ENCODE measurements around the gene USP21. TPM values are rescaled to one million over a fixed set of nuclear protein-coding genes. Genes with fewer than 3 reads are reported as not detected.

The USP21 gene
- polyA plus RNA-seq, 1 of the 3 experiments (the other 2 are of a cell fraction), result 26.8 TPM

DNA sequence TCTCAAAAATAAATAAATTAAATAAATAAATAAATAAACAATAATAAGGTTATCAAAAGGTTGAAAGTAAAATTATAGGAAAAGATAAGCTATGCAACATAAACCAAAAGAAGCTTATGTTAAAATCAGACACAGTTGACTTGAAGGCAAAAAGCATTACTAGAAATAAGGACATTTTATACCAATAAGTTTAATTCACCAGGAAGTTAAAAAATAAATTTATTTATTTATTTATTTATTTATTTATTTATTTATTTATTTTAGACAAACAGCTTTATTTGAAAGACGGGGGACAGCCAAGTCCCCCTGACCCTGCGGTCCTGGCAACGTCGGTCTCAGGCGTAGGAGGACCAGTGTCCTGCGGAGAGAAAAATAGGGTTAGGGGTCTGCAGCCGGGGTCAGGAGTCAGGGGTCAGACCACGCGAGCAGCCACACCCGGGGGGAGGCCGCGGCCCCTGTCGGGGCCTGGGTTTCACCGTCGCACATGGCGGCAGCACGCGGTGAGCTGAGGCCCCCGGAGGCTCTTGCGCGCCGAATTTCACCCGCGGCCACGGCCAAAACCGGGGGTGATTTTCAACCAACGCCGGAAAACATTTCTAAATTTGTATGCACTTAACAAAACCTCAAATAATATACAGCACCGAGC, 18.4 kb upstream of the USP21 start:
- H3F3A ChIP-seq (replicated peaks; ENCODE audit: insufficient read depth), result peaks cover 9% of the 10 kb centered on the region
- H3K9me2 ChIP-seq, result no peaks in the 10 kb centered on the region
- no peak overlapping the region for H3K27ac ChIP-seq (ENCODE audit: low read depth in 2 of 2, low read length in 1 of 2)
- H3K36me3 ChIP-seq (replicated peaks in 1 of 2; ENCODE audit: control insufficient read depth in 1 of 2, insufficient read depth in 2 of 2, low read length in 1 of 2), result no peaks in the 10 kb centered on the region
- ChIA-PET POLR2A (interaction anchor here (0.8 kb wide), 1 partner anchor 19 kb away, joined by 5 read pairs; no protein-coding TSS in a partner anchor), CTCF (interaction anchor here (0.9 to 1.3 kb wide), 6 partner anchors 11 to 53 kb away, joined by 3 to 5 read pairs (median 4); partner anchors contain the start of genes PPOX and UFC1)
- H3K4me3 ChIP-seq (ENCODE audit: low read depth in 2 of 2, low read length in 1 of 2), result no peak overlapping the region
- H3K79me2 ChIP-seq (ENCODE audit: insufficient read depth), result no peaks in the 10 kb centered on the region
- TF ChIP-seq, protein P1, sequence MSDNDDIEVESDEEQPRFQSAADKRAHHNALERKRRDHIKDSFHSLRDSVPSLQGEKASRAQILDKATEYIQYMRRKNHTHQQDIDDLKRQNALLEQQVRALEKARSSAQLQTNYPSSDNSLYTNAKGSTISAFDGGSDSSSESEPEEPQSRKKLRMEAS (IDR thresholded peaks at IDR 0.05; ENCODE audit: low read depth), result no peak
- no peak for TF ChIP-seq MXI1 (IDR thresholded peaks at IDR 0.05; ENCODE audit: low read depth, low read length)
- TF ChIP-seq SIN3A (IDR thresholded peaks at IDR 0.05; ENCODE audit: borderline replicate concordance, low read depth, low read length), result no peak
- no peak for TF ChIP-seq MEF2A (IDR thresholded peaks at IDR 0.05; ENCODE audit: borderline replicate concordance, low read depth)
- TF ChIP-seq TCF12 (IDR thresholded peaks at IDR 0.05), result no peak
- no peak for TF ChIP-seq GABPA (IDR thresholded peaks at IDR 0.05; ENCODE audit: low read depth)
- TF ChIP-seq YY1 (IDR thresholded peaks at IDR 0.05; ENCODE audit: low read depth), result no peak
- TF ChIP-seq RAD21 (IDR thresholded peaks at IDR 0.05; ENCODE audit: low read length), result no peak
- no peak for DNase-seq
- no peaks in the 10 kb centered on the region for H3K9me3 ChIP-seq
- no peaks in the 10 kb centered on the region for H3K27me3 ChIP-seq (ENCODE audit: insufficient read depth)
- H4K20me1 ChIP-seq (ENCODE audit: insufficient read depth), result no peaks in the 10 kb centered on the region
- H3K4me1 ChIP-seq (ENCODE audit: control insufficient read depth in 1 of 2, insufficient read depth in 2 of 2, low read depth in 1 of 2, low read length in 1 of 2), result no peaks in the 10 kb centered on the region
- H3K4me2 ChIP-seq, result no peak overlapping the region
- no peak overlapping the region for H3K9ac ChIP-seq
- no peak overlapping the region for H2AFZ ChIP-seq (ENCODE audit: low read depth)
- 97% methylated on average over 19 of the region's 29 CpGs for WGBS (ENCODE audit: low lambda C conversion rate)

DNA sequence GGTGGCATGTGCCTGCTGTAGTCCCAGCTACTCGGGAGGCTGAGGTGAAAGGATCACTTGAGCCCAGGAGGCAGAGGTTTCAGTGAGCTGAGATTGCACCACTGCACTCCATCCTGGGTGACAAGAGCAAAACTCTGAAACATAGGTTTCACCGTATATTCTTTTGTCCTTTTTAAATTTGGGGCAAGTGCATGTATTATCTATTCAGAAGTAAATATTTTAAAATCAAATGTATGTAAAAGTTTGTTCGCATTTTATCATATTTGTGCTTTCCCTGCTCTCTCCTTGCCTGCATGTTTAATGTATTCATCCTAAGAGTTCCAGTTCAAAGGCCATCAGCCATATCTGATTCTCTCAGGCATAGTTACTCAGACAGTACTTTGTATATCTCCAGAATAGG, 13.5 kb upstream of the USP21 start:
- Histone ChIP-seq H3K36me3 (replicated peaks in 1 of 2; ENCODE audit: control insufficient read depth in 1 of 2, insufficient read depth in 2 of 2, low read length in 1 of 2) (no peaks in the 10 kb centered on the region), H3K79me2 (ENCODE audit: insufficient read depth) (no peaks in the 10 kb centered on the region), H3F3A (replicated peaks; ENCODE audit: insufficient read depth) (no peaks in the 10 kb centered on the region), H3K4me3 (ENCODE audit: low read depth in 2 of 2, low read length in 1 of 2) (no peak overlapping the region), H3K9me3 (no peaks in the 10 kb centered on the region), H3K27ac (ENCODE audit: low read depth in 2 of 2, low read length in 1 of 2) (no peak overlapping the region), H3K9ac (no peak overlapping the region), H3K4me2 (no peak overlapping the region), H3K4me1 (ENCODE audit: control insufficient read depth in 1 of 2, insufficient read depth in 2 of 2, low read depth in 1 of 2, low read length in 1 of 2) (no peaks in the 10 kb centered on the region), H2AFZ (ENCODE audit: low read depth) (no peak overlapping the region), H3K27me3 (ENCODE audit: insufficient read depth) (no peaks in the 10 kb centered on the region), H3K9me2 (no peaks in the 10 kb centered on the region), H4K20me1 (ENCODE audit: insufficient read depth) (no peaks in the 10 kb centered on the region)
- TF ChIP-seq, protein P2, sequence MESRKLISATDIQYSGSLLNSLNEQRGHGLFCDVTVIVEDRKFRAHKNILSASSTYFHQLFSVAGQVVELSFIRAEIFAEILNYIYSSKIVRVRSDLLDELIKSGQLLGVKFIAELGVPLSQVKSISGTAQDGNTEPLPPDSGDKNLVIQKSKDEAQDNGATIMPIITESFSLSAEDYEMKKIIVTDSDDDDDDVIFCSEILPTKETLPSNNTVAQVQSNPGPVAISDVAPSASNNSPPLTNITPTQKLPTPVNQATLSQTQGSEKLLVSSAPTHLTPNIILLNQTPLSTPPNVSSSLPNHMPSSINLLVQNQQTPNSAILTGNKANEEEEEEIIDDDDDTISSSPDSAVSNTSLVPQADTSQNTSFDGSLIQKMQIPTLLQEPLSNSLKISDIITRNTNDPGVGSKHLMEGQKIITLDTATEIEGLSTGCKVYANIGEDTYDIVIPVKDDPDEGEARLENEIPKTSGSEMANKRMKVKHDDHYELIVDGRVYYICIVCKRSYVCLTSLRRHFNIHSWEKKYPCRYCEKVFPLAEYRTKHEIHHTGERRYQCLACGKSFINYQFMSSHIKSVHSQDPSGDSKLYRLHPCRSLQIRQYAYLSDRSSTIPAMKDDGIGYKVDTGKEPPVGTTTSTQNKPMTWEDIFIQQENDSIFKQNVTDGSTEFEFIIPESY (IDR thresholded peaks at IDR 0.05; ENCODE audit: borderline replicate concordance, low read depth), result no peak
- TF ChIP-seq, protein P3, sequence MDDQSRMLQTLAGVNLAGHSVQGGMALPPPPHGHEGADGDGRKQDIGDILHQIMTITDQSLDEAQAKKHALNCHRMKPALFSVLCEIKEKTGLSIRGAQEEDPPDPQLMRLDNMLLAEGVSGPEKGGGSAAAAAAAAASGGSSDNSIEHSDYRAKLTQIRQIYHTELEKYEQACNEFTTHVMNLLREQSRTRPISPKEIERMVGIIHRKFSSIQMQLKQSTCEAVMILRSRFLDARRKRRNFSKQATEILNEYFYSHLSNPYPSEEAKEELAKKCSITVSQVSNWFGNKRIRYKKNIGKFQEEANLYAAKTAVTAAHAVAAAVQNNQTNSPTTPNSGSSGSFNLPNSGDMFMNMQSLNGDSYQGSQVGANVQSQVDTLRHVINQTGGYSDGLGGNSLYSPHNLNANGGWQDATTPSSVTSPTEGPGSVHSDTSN (IDR thresholded peaks at IDR 0.05), result no peak
- TF ChIP-seq SMC3 (IDR thresholded peaks at IDR 0.05; ENCODE audit: low read depth, low read length) (no peak), NFIC (IDR thresholded peaks at IDR 0.05; ENCODE audit: borderline replicate concordance) (no peak), RCOR1 (IDR thresholded peaks at IDR 0.05; ENCODE audit: low read length) (no peak), ELF1 (IDR thresholded peaks at IDR 0.05) (no peak), FOSL2 (IDR thresholded peaks at IDR 0.05; ENCODE audit: borderline replicate concordance, low read depth) (no peak), JUND (IDR thresholded peaks at IDR 0.05) (no peak), CHD2 (IDR thresholded peaks at IDR 0.05; ENCODE audit: low read length, partially characterized antibody) (no peak), EZH2phosphoT487 (IDR thresholded peaks at IDR 0.05; ENCODE audit: borderline replicate concordance, low read depth) (no peak), FOXM1 (IDR thresholded peaks at IDR 0.05; ENCODE audit: low read depth) (no peak)
- TF ChIP-seq, protein P4, sequence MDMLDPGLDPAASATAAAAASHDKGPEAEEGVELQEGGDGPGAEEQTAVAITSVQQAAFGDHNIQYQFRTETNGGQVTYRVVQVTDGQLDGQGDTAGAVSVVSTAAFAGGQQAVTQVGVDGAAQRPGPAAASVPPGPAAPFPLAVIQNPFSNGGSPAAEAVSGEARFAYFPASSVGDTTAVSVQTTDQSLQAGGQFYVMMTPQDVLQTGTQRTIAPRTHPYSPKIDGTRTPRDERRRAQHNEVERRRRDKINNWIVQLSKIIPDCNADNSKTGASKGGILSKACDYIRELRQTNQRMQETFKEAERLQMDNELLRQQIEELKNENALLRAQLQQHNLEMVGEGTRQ (IDR thresholded peaks at IDR 0.05; ENCODE audit: borderline replicate concordance, low read depth, low read length), result no peak
- TF ChIP-seq, protein P1 (IDR thresholded peaks at IDR 0.05; ENCODE audit: low read depth), result no peak
- no peak for DNase-seq
- 87% methylated on average over 3 of the region's 3 CpGs for WGBS (ENCODE audit: low lambda C conversion rate)
- ChIA-PET CTCF (interaction anchor here (1.5 kb wide), 1 partner anchor 20 kb away, joined by 3 read pairs; the partner anchor contains the start of gene PPOX), POLR2A (no interaction called here)

Measured in SK-N-SH (cell line).